K562 (cell line): Measurements from ENCODE around the gene P4HTM. TPM values are rescaled to one million over a fixed set of nuclear protein-coding genes. Genes with fewer than 3 reads are reported as not detected.

ENCODE experiments used
- ATAC-seq: fragments of 200-7000 bp; cut with Tn5 transposase; 3 replicates; pipeline ENCODE4 v1.9.1; 2020; ENCODE audit warnings: moderate library complexity
- BruUV-seq: library from RNA; stranded (reverse); fragments of 400-500 nt; replicated peaks from 2 replicates; lab custom pipeline; 2021; lab: Mats Ljungman, UMichigan
- CTCF ChIA-PET: fragments of 300-600 bp; formaldehyde crosslinking; extraction: SDS; loops from one replicate; lab custom pipeline; 2021; ENCODE audit warnings: low intra/inter-chr PET ratio; lab: Yijun Ruan, JAX
- POLR2A ChIA-PET: fragments of 300-600, 350-650 bp; sonication (Branson Sonifier 250); formaldehyde crosslinking; extraction: SDS; loops from one replicate; lab custom pipeline; 2021; ENCODE audit warnings: antibody characterized with exemption, inconsistent platforms; lab: Yijun Ruan, JAX
- DNase-seq, 4 experiments: peaks; one replicate each; pipeline versions ENCODE4 v3.0.0 to v3.0.0-alpha.2; 2011 to 2018; ENCODE audit warnings: low spot score in 3 of 4, mixed read lengths in 3 of 4; ENCODE audit errors: extremely low read depth in 1 of 4
- FAIRE-seq: peaks from 2 replicates; lab custom pipeline; 2011; peaks lifted over from hg19 to GRCh38; lab: Jason Lieb, UNC
- H2AFZ ChIP-seq: 2 replicates; pipeline ENCODE4 v1.6.0; 2011; ENCODE audit warnings: low read depth, low read length, control low read depth, inconsistent platforms
- H3K27ac ChIP-seq: fragments of 200-600 bp; 3 replicates; pipeline ENCODE4 v1.8.0; 2011; ENCODE audit warnings: low read depth, mild to moderate bottlenecking, control low read depth, inconsistent platforms, low read length, moderate library complexity, mixed read lengths; ENCODE audit errors: extremely low read depth
- H3K27me3 ChIP-seq, 2 experiments: fragments of 300-600 bp in 1 of 2; 2 replicates in 1 of 2; 3 replicates in 1 of 2; pipeline versions ENCODE4 v1.6.0 to v1.8.0; 2011; ENCODE audit warnings: inconsistent platforms in 2 of 2, low read length in 2 of 2, mild to moderate bottlenecking in 1 of 2, mixed read lengths in 1 of 2, moderate library complexity in 1 of 2; ENCODE audit not compliant: control insufficient read depth in 2 of 2, insufficient read depth in 2 of 2
- H3K36me3 ChIP-seq: fragments of 300-600 bp; 3 replicates; pipeline ENCODE4 v1.8.0; 2011; ENCODE audit warnings: mild to moderate bottlenecking, low read length, inconsistent platforms; ENCODE audit not compliant: control insufficient read depth, insufficient read depth
- H3K4me1 ChIP-seq, 2 experiments: fragments of 200-600 bp in 1 of 2; replicated peaks in 1 of 2; 2 replicates in 1 of 2; 3 replicates in 1 of 2; pipeline versions ENCODE4 v1.5.1 to v1.8.0; 2011; ENCODE audit warnings: inconsistent platforms in 2 of 2, low read length in 2 of 2, mild to moderate bottlenecking in 1 of 2, mixed read lengths in 1 of 2, moderate library complexity in 1 of 2; ENCODE audit not compliant: control insufficient read depth in 2 of 2, insufficient read depth in 2 of 2
- H3K4me2 ChIP-seq: 2 replicates; pipeline ENCODE4 v1.6.1; 2011; ENCODE audit warnings: low read length, control low read depth, inconsistent platforms, mixed read lengths; ENCODE audit not compliant: insufficient read depth
- H3K4me3 ChIP-seq: fragments of 200-600 bp; sonication (generic), shearing (Covaris generic); 2 replicates; pipeline ENCODE4 v1.5.1; 2016; ENCODE audit warnings: control low read depth, inconsistent platforms
- H3K79me2 ChIP-seq: fragments of 200-600 bp; 3 replicates; pipeline ENCODE4 v1.8.0; 2011; ENCODE audit warnings: low read length, inconsistent platforms; ENCODE audit not compliant: control insufficient read depth, insufficient read depth
- H3K9ac ChIP-seq, 2 experiments: 2 replicates each; pipeline versions ENCODE4 v1.6.0 to v1.6.1; 2011; ENCODE audit warnings: low read depth in 2 of 2, low read length in 2 of 2, control low read depth in 1 of 2, inconsistent platforms in 1 of 2, mild to moderate bottlenecking in 1 of 2, mixed read lengths in 1 of 2; ENCODE audit not compliant: insufficient read depth in 1 of 2
- H3K9me1 ChIP-seq: one replicate; pipeline ENCODE4 v1.6.0; 2011; ENCODE audit warnings: inconsistent platforms, mild to moderate bottlenecking, low read length, moderate library complexity; ENCODE audit not compliant: control insufficient read depth, insufficient read depth
- H3K9me3 ChIP-seq: replicated peaks from 2 replicates; pipeline ENCODE4 v1.5.1; 2011; ENCODE audit warnings: low read depth, low read length, inconsistent platforms; ENCODE audit not compliant: control insufficient read depth, insufficient read depth
- H4K20me1 ChIP-seq: replicated peaks from 2 replicates; pipeline ENCODE4 v1.6.1; 2011; ENCODE audit warnings: low read length, inconsistent platforms, mixed read lengths; ENCODE audit not compliant: control insufficient read depth, insufficient read depth
- ATF1 ChIP-seq, 2 experiments: fragments of 450-650 bp in 1 of 2; IDR thresholded peaks; 2 replicates each; pipeline ENCODE4 v1.6.1; 2016; ENCODE audit warnings: missing compliant biosample characterization in 1 of 2, missing genetic modification characterization in 1 of 2
- ATF7 ChIP-seq: fragments of 450-650 bp; IDR thresholded peaks from 2 replicates; pipeline ENCODE4 v1.7.1; 2014; ENCODE audit warnings: mild to moderate bottlenecking, moderate library complexity
- CEBPZ ChIP-seq: fragments of 150-350 bp; IDR thresholded peaks from 2 replicates; pipeline ENCODE4 v1.6.1; 2014; ENCODE audit warnings: low read depth, mild to moderate bottlenecking, low read length, borderline replicate concordance
- CSDE1 ChIP-seq, 2 experiments: fragments of 450-650 bp; IDR thresholded peaks; 2 replicates each; pipeline ENCODE4 v1.6.1; 2016; ENCODE audit warnings: mild to moderate bottlenecking in 1 of 2
- ESRRA ChIP-seq: fragments of 450-650 bp; IDR thresholded peaks from 2 replicates; pipeline ENCODE4 v1.6.1; 2014; ENCODE audit warnings: low read depth, mild to moderate bottlenecking, moderate library complexity, borderline replicate concordance
- GTF2E2 ChIP-seq: fragments of 200-800 bp; sonication (Bioruptor generic); IDR thresholded peaks from 2 replicates; pipeline ENCODE4 v1.6.1; 2016; ENCODE audit warnings: missing genetic modification characterization, missing compliant biosample characterization
- HDGF ChIP-seq: fragments of 450-650 bp; IDR thresholded peaks from 2 replicates; pipeline ENCODE4 v1.6.1; 2016
- HMG20A ChIP-seq: fragments of 450-650 bp; formaldehyde crosslinking; conservative IDR thresholded peaks from 2 replicates; pipeline ENCODE4 v1.4.0; 2020; ENCODE audit warnings: mild to moderate bottlenecking, mixed read lengths
- MCM7 ChIP-seq, 2 experiments: fragments of 450-650 bp; IDR thresholded peaks; 2 replicates each; pipeline ENCODE4 v1.6.1; 2016 to 2018
- PML ChIP-seq: IDR thresholded peaks from 2 replicates; pipeline ENCODE4 v1.6.1; 2012; ENCODE audit warnings: low read length, inconsistent platforms
- RBBP5 ChIP-seq: fragments of 200-600 bp; sonication (generic); IDR thresholded peaks from 2 replicates; pipeline ENCODE4 v1.6.1; 2012; ENCODE audit warnings: borderline replicate concordance, mild to moderate bottlenecking, low read length, control low read depth, inconsistent platforms; ENCODE audit not compliant: insufficient read depth, poor library complexity, severe bottlenecking
- RERE ChIP-seq: sonication (generic); formaldehyde crosslinking; IDR thresholded peaks from 2 replicates; pipeline ENCODE4 v1.8.0; 2023; ENCODE audit warnings: missing genetic modification reagents, mild to moderate bottlenecking, borderline replicate concordance
- ZNF263 ChIP-seq: sonication (generic); formaldehyde crosslinking; IDR thresholded peaks from 2 replicates; pipeline ENCODE4 v1.8.0; 2022; ENCODE audit warnings: mild to moderate bottlenecking, missing genetic modification reagents, borderline replicate concordance
- ZNF76 ChIP-seq: fragments of 250-450 bp; sonication (Bioruptor Pico); IDR thresholded peaks from 2 replicates; pipeline ENCODE4 v1.4.0; 2020; ENCODE audit warnings: mild to moderate bottlenecking, moderate library complexity, borderline replicate concordance
- WGBS: fragments of 100-300 bp; shearing (Covaris generic); methylation state at CpG from one replicate; pipeline ENCODE4 v1.1.6; 2016; ENCODE audit warnings: low coverage, mixed read lengths; ENCODE audit not compliant: insufficient coverage; ENCODE audit errors: missing lambda C conversion rate; 5-methylcytosine and 5-hydroxymethylcytosine counted together
- in situ Hi-C: fragments of 300-500 bp; cut with MboI; formaldehyde crosslinking; loops from 4 replicates; pipeline ENCODE4 v1.15.0; 2018; ENCODE audit warnings: inconsistent platforms, mixed read lengths
- intact Hi-C: fragments of 100-400 bp; cut with micrococcal nuclease; formaldehyde crosslinking; loops from 2 replicates; pipeline ENCODE4 v1.14.2; 2022
- polyA plus RNA-seq, 8 experiments: library from polyadenylated mRNA; depleted of rRNA in 4 of 8; stranded (reverse) in 5 of 8; unstranded in 3 of 8; fragments of >200 nt; fragmentation: Nextera tagmentation in 2 of 8; fragmentation: Illumina TruSeq in 1 of 8; extraction: Ambion mirVana in 2 of 8; extraction: Trizol in 1 of 8; gene quantifications; 2 replicates each; pipeline versions ENCODE4 v1.2.1 to v1.2.3, GENCODE V29; 2011 to 2014; ENCODE audit warnings: inconsistent platforms in 1 of 8, missing spikeins in 1 of 8
- total RNA-seq, 7 experiments: library from RNA; depleted of rRNA in 6 of 7; stranded (reverse); fragments of >200 nt in 6 of 7; fragmentation: Illumina TruSeq in 2 of 7; extraction: Trizol in 2 of 7; gene quantifications; 2 replicates each; pipeline versions ENCODE4 v1.2.1 to v1.2.3, GENCODE V29; 2011 to 2021; ENCODE audit warnings: low replicate concordance in 1 of 7

The P4HTM gene
- total and polyA plus RNA-seq, 9 of the 15 experiments (the other 6 are each of a cell fraction or from before 2014, with no cell fraction given), result 0.09 to 0.66 (median 0.25) TPM; not detected in 2

- in situ Hi-C loops, result no loop called here
- ChIA-PET CTCF (no interaction called here), POLR2A (interaction anchor here (0.7 kb wide), 1 partner anchor 51 kb away, joined by 3 read pairs; no protein-coding TSS in a partner anchor)
- no peaks in the 10 kb centered on the region for H3K27me3 ChIP-seq
- H3K4me1 ChIP-seq, result peaks cover 19 to 22% of the 10 kb centered on the region in 2 experiments; a peak in 4 of 5 replicates
- no peak overlapping the region for H2AFZ ChIP-seq
- no peaks in the 10 kb centered on the region for H3K9me1 ChIP-seq
- WGBS, result 90% methylated on average over 3 of the region's 6 CpGs
- H3K79me2 ChIP-seq, result peaks cover 18% of the 10 kb centered on the region
- BruUV-seq, result no TSS peak
- H3K4me3 ChIP-seq, result no peak overlapping the region
- H3K36me3 ChIP-seq, result peaks cover 71% of the 10 kb centered on the region
- H3K9ac ChIP-seq, result no peak overlapping the region
- H3K9me3 ChIP-seq, result no peaks in the 10 kb centered on the region
- no peak for ATAC-seq
- intact Hi-C loops, result no loop called here
- H3K27ac ChIP-seq, result no peak overlapping the region
- DNase-seq, result no peak
- FAIRE-seq, result no peak
- no peak overlapping the region for H3K4me2 ChIP-seq
- H4K20me1 ChIP-seq, result no peaks in the 10 kb centered on the region
- no peak for TF ChIP-seq HDGF
- TF ChIP-seq ZNF76 (CRISPR knock-in tag), result no peak
- TF ChIP-seq ATF7, result no peak
- no peak for TF ChIP-seq CEBPZ
- TF ChIP-seq HMG20A, result no peak
- no peak for TF ChIP-seq ATF1 (CRISPR knock-in tag; IDR thresholded peaks at IDR 0.05)
- TF ChIP-seq ATF1 (tag; IDR thresholded peaks at IDR 0.05), result no peak
- no peak for TF ChIP-seq RBBP5
- no peak for TF ChIP-seq RERE
- no peak for TF ChIP-seq ZNF263
- no peak for TF ChIP-seq PML
- no peak for TF ChIP-seq GTF2E2
- no peak for TF ChIP-seq MCM7 (IDR thresholded peaks at IDR 0.05)
- TF ChIP-seq CSDE1 (IDR thresholded peaks at IDR 0.05), result no peak
- TF ChIP-seq ESRRA, result no peak
Measured at GRCh38 chr3:49032646-49033304, 42.7 kb downstream of the P4HTM start.
